ENCODE measurements around the gene HMCN1.
"Not testable (repeated sequence)": the region's sequence is repeated elsewhere in the genome, so short reads cannot be mapped to it uniquely, and the experiment has no call there.

The HMCN1 gene

DNA sequence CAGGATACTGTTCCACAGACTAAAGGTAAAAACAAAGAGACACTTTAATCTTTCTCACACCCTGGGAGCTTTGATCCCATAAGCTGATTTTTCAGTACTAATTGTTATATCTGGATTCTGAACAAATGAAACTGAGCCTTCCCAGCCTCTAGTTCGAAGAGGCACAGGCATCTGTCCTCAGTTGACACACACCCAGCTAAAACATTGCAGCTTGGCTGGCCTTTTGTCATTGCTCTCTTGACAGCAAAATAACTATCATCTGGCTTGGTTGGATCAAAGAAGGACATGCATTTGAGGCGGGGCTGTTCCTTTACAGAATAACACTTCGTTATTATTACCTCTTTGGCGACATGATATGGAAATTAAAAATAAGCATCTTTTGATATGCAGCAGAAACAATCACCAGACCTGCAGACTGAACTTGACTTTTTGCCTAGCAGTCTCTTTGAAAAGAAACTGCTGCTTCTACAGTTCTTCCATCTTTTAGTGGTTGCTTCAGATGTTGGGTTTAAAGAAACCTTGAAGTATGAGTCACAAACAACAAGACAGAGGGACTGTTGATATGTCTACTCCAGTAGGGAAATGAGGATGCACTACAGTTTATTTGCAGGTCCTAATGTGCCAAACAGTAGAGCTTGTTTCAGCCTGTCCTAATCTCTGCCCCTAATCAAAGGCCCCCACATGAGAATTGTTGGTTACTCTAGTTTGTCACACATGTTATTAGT lies 474.4 kb downstream of the HMCN1 start:
- DNase-seq (ENCODE audit: extremely low read depth, low read depth) = no peak
- TF ChIP-seq, protein P1, sequence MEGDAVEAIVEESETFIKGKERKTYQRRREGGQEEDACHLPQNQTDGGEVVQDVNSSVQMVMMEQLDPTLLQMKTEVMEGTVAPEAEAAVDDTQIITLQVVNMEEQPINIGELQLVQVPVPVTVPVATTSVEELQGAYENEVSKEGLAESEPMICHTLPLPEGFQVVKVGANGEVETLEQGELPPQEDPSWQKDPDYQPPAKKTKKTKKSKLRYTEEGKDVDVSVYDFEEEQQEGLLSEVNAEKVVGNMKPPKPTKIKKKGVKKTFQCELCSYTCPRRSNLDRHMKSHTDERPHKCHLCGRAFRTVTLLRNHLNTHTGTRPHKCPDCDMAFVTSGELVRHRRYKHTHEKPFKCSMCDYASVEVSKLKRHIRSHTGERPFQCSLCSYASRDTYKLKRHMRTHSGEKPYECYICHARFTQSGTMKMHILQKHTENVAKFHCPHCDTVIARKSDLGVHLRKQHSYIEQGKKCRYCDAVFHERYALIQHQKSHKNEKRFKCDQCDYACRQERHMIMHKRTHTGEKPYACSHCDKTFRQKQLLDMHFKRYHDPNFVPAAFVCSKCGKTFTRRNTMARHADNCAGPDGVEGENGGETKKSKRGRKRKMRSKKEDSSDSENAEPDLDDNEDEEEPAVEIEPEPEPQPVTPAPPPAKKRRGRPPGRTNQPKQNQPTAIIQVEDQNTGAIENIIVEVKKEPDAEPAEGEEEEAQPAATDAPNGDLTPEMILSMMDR (IDR thresholded peaks at IDR 0.05; ENCODE audit: low read depth, low read length) = no peak

DNA sequence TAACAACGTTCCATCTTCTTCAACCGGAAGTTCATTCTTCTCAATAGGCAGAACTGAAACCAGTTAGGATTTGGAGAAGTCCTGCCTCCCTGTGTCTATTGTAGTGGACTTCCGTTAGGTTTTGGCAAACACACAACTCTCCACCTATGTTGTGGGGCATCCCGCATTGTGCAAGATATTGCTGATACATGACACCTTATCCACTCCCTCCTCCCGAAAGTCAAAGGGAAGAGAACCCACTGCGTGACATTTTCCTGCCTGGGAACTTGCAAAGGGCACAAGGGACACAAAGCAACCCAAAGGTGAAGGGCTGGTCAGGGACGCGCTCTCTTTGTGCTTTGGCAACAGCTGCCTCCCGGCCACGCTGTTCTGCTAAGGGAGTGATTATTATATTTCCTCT lies 476.1 kb downstream of the HMCN1 start:
- no peak for DNase-seq (ENCODE audit: extremely low read depth, low read depth)

DNA sequence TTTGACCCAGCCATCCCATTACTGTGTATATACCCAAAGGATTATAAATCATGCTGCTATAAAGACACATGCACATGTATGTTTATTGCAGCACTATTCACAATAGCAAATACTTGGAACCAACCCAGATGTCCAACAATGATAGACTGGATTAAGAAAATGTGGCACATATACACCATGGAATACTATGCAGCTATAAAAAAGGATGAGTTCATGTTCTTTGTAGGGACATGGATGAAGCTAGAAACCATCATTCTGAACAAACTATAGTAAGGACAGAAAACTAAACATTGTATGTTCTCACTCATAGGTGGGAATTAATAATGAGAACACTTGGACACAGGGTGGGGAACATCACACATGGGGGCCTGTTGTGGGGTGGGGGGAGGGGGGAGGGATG lies 477.4 kb downstream of the HMCN1 start:
- not testable (repeated sequence) for DNase-seq (ENCODE audit: extremely low read depth, low read depth)

More for the DNA sequence above, 476.1 kb downstream of the HMCN1 start:
- TF ChIP-seq, protein P1 (IDR thresholded peaks at IDR 0.05; ENCODE audit: low read depth, low read length) = no peak

DNA sequence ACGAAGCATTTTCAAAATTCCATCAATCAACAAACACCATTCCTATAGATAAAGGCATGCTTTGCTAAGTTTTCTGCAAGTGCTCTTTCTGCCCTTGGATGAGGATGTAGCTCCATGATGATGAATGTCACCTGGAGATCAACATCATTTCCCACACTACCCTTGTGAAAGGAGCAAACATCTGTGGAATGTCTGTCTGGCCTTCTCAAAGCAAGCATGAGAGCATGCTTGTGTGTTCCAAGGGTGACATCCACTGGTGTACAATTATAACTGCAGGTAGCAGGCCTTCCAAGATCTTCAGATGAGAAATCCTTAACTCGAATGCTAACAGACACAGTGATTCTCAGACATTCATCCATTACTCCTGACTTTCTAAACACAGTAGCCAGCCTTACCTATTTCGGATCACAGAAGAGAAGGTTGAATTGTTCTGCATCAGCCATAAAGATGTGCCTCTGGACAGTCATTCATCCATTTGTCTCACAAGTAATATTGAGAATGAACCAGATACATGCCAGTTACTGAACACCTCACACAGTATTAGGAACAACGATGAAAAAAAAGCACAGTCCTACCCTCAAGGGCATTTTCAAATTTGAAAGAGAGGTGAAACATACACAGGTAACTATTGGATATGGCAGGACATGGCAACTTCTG lies 478.5 kb downstream of the HMCN1 start:
- TF ChIP-seq, protein P1 (IDR thresholded peaks at IDR 0.05; ENCODE audit: low read depth, low read length) = peak; percentile 84
- DNase-seq (ENCODE audit: extremely low read depth, low read depth) = peak; percentile 79

DNA sequence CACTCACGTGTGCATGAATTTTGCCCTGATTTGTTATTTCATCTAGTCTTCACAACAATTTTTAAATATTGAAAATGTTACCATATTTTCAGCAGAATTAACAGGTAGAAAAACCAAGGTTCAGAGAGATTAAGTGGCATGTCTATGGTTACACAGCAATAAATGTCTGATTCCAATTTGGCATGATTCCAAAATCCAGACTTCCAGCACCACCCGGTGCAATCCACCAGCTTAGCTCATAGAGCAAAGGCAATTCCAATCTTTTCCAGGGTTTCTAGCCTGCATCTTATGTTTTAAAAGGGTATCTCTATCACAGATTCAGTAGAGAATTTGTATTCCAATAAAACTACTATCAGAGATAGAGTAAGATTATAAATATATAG lies 479.0 kb downstream of the HMCN1 start:
- DNase-seq (ENCODE audit: extremely low read depth, low read depth) = no peak
- TF ChIP-seq, protein P1 (IDR thresholded peaks at IDR 0.05; ENCODE audit: low read depth, low read length) = no peak

DNA sequence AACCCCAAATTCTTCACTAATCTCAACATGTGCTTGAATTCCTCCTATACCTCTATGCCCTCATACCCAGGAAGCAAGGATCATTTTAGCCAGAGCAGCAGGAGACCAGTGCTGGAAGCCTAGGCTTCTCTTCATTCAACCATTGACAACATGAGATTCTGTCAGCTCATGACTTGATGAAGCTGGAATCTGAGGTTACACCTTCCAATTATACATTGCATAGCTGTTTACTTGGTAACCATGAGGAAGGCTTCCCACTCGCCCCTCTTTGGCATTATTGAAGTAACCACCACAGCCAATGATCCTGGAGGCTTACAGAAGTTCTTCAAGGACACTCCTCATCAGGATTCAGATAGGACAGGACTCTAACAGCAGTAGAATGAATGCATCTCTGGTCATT lies 480.6 kb downstream of the HMCN1 start:
- DNase-seq (ENCODE audit: extremely low read depth, low read depth) = no peak
- TF ChIP-seq, protein P1 (IDR thresholded peaks at IDR 0.05; ENCODE audit: low read depth, low read length) = no peak

DNA sequence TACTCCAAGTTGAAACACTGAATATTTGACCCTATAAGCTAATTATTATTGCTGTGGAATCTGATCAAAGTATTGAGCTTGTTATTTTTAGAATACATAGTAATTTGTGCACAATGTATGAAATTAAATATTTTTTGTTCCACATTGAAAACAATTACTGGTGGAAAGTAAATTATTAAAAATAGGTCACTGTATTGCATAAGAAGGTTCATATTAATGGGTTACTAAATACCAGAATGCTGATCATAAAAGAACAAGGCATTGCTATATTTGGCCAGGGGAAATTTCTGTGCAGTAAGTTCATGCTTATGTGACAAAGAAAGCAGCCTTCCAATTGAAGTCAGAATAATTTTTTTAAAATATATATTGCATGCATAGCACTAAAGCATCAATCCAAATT lies 481.4 kb downstream of the HMCN1 start:
- DNase-seq (ENCODE audit: extremely low read depth, low read depth) = no peak
- TF ChIP-seq, protein P1 (IDR thresholded peaks at IDR 0.05; ENCODE audit: low read depth, low read length) = no peak
